HG02678 (cell line): ENCODE measurements around the gene IGFL4.
A peak's percentile ranks its signal among the peaks of the same experiment; 100 is the strongest.

Source experiments
- ATAC-seq: cut with Tn5 transposase; IDR thresholded peaks from one replicate; pipeline ENCODE4 v1.9.1; 2021; ENCODE audit warnings: mild to moderate bottlenecking, moderate library complexity; ENCODE audit not compliant: unreplicated experiment

Gene IGFL4

DNA sequence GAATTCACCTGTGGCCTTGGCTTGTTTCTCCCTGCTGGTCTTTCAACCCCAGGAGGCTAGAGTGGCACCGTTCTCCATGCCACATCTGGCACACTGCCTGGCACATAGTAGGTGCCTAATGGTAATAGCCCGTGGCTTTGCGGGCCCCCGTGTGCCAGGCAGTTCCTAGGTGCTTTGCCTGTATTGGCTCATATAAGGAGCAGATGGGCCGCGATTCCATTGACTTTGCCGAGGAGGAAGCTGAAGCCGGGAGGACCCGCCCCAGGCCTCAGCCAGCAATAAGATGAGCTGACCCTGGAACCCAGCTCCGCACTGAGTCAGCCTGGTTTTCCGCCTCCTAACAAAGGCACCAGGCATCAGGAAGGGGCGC is 18.8 kb downstream of the IGFL4 start:
- no peak for ATAC-seq

DNA sequence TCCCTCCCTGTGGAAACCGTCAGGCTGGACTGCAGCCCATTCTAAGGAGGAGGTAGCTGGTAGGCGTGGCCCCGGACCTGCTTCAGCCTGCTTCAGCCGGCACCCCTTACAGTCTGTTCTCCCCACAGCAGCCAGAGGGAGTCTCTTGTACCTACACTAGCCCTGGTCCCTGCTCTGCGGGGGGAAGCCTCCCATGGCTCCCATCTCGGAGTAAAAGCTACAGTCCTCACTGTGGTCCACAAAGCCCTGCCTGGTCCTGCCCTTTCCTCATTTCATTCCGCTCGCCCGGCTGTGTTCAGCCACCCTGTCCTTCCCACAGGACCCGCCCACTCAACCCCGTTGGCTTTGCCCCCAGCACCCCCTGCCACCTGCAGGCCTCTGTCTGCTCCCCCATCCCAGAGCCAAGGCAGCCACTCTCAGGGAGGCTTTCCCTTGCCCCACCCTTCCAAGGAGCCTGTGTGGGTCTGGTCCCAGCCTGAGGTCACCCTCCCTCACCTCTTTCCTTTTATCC is 19.2 kb downstream of the IGFL4 start:
- no peak for ATAC-seq

DNA sequence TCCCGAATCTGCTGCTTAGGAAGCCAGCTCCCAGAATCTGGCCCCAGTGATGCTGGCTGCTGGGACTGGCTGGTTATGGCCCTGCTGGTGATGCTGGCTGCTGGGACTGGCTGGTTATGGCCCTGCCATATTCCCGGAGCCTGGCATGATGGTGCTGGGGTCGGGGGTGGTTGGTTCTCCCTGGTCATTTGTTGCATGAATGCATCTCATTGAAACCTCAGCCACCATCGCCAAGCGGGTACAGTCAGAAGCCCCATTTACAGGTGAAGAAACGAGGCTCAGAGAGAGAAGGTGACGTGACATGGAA is 20.0 kb downstream of the IGFL4 start:
- ATAC-seq = no peak

DNA sequence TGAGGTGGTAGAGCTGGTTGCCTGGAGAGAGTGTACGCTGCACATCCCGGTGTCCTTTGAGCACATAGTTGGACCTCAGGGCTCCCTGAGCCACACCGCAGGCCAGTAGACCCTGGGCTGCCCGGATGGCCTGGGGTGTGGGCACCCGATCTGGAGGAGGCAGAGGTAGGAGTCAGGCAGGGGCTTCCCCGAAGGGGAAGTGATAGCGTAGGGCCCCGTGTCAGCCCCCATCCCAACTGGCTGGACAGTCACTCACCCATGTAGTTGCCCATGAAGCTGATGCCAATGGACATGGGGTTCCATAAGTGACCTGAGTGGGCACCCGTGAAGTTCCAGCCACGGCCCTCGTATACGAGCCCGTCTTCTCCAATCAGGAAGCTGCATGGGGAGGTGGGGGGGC is 21.5 kb downstream of the IGFL4 start:
- no peak for ATAC-seq

DNA sequence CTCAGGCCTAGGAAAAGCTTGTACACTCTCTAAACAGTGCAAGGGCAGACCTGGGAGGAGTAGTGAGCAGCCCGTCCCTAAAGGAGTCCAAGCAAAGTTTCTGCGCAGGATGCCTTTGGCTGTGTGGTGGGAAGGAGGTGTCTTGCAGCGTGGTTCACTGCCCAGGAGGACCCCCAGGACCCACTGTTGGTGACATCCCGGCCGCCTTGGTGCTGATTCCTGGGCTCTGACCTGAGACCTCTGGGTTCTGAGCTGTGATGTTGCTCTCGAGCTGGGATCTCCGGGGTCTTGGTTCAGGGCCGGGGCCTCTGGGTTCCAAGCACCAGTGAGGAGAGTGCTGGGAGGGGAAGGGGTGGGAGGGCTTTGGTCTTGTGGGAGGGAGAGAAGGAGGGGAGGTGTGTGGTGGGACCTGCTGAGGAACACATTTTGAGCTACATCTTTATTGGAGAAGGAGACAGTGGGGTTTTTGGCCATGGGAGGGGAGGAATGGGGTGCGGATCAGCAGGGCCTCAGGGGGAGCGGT is 22.0 kb downstream of the IGFL4 start:
- ATAC-seq = no peak

DNA sequence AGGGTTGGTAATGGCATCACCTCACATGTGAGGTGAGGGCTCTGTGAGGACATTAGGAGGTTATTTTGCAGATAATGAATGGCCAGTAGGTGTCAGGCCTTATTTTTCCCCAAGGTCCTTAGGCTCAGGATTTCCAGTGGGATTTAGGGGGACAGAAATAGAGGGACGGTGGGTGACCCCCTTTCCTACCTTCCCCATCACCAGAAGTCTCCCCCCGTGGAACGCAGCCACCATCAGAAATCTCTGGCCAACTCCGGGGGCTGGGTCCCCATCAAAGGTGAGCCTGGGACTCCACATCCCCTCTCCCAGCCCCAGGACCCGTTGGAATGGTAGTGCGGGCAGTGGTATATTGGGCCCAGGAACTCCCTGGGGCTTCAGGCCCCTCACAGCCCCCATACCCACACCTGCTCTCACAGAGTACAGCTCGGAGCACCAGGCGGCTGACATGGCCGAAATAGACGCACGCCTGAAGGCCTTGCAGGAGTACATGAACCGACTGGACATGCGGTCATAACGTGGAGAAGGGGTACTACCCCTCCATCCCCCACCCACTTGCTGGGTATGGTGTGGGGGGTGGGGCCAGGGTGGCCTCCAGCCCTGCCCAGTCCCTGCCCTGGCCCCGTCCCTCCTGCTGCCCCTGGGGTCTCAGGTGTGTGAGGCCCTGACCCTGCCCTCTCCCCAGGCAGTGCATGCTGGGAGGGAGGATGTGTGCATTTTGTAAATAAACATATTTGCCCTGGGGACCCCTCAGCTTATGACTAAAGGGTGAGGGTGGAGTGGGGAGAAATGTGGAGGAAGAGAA is 22.7 kb downstream of the IGFL4 start:
- ATAC-seq = no peak

DNA sequence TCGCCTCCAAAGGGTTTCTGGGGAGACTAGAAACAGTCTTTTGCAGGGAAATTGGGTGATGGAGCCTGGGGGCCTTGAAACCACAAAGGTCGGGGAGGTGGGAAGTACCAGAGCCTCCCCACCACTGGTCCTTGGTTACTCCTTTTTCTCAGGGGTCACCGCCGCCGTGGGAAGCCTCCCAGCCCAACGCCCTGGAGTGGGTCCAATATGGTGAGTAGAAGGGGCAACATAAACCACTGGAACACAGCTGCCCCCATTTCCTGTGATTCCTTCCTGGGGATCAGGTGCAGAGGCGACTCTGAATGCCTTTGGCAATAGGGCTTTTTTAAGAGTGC is 23.7 kb downstream of the IGFL4 start:
- ATAC-seq = no peak

DNA sequence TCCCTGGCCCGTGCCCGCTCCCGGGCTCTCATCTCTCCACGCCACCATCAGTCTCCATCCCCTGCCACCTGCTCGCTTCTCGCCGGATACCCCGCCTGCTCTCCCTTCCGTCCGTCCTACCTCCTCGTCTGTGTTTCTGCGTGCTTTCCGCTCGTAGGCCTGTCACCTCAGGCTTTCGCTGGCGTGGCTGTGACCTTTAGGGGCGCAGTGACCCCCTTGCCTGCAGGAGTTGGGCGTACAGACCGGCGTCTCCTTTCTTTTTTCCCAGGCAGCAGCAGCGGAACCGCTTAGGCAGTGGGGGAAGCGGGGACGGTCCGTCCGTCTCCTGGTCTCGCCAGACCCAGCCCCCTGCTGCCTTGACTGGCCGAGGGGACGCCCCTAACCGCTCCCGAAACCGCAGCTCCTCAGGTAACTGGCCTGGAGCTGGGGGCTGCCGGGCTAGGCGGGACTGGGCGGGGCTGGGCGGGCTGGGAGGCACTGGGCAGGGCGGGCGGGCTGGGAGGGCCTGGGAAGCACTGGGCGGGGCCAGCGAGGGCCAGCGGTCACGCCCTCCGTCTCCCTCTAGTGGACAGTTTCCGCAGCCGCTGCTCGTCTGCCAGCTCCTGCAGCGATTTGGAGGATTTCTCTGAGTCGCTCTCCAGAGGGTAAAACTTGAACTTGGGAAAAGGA is 24.2 kb downstream of the IGFL4 start:
- ATAC-seq = peak; percentile 61

DNA sequence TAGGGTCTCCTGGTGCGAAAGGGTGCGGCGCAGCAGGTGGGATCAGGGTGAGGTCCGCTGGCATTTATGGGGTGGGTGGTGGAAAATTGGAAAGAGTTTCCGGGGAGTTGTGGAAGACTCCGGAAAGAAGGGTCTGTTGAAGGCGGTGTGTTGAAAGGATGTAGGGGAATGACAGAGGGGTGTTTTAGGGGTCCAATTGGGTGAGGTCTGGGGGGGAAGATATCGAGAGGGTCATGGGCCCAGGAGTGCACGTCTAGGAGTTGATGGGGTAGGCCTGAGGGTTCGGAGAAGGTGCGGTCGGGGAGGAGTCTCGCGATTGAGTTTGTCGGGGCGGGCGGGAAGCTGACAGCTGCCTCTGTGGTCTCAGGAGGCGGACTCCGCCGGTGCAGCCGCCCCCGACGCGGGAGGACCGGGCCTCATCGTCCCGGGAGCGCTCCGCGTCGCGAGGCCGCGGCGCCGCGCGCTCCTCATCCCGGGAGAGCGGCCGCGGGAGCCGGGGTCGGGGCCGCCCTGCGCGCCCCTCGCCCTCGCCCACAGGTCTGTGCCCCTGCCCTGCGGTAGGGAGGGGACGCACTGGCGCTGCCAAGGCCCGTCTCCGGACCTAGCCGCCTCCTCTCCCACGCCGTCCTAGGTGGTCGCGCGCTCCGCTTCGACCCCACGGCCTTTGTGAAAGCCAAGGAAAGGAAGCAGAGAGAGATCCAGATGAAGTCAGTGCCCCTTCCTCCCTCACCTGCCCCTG is 24.9 kb downstream of the IGFL4 start:
- ATAC-seq = peak; percentile 19

DNA sequence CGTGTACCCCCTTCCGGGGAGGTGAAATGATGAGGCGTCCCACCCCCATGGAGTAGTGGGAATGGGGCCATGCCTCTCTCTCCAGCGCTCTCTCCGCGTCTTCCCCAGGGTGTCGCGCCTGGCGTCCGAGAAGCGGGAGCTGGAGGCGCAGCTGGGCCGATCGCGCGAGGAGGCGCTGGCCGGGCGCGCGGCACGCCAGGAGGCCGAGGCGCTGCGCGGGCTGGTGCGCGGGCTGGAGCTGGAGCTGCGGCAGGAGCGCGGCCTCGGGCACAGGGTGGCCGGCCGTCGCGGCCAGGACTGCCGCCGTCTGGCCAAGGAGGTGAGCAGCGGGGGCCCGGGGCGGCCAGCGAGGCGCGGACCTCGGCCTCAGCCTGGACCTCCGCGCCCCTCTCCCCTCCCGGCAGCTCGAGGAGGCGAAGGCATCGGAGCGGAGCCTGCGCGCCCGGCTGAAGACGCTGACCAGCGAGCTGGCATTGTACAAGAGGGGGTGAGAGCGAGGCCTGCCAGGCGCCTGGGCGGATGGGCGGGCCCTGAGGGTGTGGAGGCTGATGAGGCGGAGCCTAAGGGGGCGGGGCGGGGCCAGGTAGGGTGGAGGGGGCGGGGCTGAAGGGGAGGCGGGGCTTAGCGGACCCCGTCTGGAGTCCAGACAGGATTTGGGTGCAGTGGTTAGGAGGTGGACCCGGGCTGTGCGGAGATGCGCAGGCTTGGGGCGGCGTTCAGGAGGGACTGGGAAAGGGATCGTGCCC is 25.7 kb downstream of the IGFL4 start:
- no peak for ATAC-seq

DNA sequence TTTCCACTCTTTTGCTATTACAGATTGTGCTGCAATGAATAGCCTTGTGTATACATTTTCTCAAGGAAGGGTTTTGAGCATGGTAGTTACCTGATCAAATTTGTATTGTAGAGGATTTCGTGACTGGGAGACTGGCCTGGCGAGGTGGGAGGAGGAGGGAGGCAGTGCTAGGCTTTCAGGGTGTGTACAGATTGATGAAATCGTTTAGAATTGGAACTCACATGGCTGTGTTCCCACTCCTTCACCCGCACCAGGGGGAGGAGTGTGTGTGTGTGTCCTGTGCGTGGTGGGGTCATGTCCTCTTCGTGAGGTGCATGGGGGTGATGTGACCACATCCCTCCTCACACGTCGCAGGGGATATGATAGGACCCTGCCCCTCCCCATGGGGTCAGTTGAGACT is 26.3 kb downstream of the IGFL4 start:
- no peak for ATAC-seq

DNA sequence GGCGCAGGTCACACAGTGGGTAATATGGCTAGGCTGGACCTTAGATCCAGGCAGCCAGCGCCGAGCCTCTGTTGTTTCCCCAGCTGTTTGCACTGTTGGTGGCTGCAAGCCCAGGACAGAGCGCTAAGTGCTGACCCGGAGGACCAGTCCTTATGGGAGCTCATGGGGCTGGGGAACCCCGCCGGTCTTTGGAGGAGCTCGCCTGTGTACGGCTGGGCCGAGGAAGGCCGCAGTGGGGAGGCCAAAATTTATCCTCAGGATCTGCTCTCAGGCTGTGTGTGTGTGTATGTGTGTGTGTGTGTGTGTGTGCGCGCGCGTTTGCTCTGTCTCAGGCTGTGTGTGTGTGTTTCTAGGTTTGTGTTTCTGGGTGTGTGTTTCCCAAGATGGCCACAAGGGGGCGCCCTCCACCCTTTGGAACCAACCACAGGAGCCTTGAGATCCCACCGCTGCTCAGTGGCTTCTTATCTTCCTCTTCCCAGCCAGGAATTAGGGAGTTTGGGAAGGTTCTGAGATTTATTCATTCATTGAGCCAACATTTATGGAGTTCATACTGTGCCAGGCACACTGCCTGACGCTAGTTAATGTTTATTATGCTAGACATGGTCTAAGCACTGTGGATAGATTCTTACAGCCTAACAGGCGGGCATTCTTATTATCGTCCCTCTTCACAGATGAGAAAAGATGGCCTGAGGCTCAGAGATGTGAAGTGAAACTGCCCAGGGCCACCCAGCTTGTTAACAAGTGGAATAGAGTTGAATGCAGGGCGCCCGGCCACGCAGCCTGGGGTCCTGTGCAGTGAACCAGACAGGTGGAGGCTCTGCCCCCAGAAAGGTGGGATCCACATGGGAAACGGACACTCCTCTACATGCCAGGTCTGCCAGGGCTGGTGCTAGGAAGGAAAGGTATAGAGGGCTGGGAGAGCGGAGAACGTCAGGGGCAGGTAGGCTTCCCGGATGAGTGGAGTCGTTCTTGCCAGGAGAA is 31.0 kb downstream of the IGFL4 start:
- no peak for ATAC-seq

DNA sequence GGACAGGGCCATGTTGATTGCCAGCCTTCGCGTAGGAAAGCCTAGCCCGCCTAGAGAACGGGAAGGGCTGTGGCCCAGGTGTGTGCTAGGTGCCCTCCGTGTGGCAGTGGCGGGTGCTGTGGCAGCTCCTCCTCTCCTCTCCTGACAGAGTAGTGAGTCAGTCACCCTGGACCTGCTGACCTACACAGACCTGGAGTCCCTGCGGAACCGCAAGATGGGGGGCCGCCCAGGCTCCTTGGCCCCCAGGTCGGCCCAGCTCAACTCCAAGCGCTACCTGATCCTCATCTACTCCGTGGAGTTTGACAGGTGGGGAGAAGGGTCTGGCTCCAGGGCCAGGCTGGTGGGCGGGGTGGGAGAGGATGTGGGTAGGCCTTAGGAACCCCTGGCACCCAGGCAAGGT is 34.4 kb downstream of the IGFL4 start:
- no peak for ATAC-seq

DNA sequence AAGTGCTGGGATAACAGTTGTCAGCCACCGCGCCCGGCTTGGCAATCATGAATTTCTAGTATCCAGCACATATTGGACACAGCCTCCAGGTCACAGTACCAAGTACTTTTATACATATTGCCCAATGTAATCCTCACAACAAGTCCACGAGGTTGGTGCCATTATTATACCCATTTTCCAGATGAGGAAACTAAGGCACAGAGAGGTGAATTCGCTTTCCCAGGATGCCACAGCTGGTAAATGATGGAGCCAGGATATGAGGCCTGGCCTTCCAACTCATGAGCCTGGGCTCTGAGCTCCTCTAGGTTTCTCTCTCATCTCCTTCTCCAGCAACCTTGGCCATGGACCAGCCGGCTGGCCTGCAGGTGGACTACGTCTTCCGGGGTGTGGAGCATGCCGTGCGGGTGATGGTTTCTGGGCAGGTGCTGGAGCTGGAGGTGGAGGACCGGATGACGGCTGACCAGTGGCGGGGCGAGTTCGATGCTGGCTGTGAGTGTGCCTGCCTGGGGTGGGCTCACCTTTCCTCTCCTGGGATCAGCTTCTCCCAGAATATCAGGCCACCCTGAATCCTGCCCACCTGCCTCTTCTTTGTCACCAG is 38.0 kb downstream of the IGFL4 start:
- ATAC-seq = no peak

DNA sequence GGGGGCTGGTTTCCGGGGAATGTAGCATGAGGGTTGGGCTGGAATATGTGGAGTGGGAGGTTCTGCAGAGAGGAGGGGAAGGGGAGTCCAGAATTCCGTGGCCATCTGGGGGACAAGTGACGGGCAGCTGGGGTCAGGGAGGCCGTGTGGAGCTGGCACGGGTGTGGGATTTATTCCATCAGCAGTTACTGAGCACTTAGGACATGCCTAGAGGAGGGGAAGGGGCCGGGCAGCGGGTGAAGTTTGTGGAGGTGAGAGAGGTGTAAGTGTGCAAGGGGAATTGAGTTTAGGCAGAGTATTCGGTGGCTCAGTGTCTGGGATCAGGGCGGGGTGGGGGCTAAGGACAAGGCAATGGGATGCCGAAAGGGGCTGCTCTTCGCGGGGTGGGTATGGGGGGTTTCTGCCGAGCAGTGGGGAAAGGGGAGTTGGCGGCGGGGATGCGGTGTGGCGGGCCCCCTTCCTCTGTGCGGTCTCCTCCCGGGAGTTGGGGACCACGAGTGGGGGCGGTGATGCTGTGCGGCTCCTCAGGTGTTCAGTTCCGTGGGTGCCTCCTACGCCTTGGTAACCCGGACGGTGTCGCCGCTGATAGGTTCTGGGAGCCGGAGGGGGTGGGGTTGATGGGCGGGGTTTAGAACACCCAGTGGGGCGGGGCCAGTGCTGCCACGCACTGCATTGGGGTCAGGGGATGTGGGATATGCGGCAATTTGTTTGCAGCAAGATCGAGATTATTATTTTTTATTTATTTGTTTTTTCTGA is 40.1 kb downstream of the IGFL4 start:
- peak; percentile 52 for ATAC-seq

DNA sequence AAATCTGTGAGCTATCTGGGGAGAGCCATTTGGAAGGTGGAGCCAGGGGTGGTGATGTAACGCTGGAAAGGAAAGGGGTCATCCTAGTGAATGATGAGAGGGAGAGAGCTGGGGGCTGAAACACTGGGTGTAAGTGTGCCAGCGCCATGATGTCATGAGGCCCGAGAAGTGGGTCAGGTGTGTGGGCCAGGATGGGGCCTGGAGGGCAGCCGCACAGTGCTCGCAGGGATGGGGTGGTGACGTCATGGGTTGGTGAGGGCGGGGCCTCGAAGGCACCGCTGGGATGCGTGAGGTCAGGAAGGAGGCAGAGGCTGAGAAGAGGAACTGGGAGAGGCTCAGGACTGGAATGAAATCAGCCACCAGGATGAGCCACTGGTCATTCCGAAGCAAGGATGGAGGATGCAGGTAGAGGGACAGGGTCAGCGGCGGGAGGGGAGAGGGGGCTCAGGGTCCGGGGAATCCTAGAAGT is 41.1 kb downstream of the IGFL4 start:
- ATAC-seq = no peak

DNA sequence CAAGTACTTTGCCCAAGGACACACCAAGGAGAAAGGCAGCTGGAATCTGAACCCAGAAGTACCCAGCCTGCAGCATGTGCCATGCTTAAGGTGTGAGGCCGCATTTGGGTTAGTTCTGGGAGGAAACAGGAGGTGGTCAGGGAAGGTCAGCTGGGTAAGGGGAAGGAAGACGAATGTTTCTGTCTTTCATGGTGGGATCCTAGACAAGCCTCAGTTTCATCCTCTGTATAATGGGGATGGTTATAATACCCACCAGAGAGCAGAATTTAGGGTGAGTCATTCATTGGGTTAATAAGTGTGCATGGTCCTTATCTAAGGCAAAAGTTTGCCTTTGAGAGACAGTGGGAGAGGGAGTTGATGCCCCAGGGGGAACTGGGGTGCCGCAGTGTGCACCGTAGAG is 42.0 kb downstream of the IGFL4 start:
- ATAC-seq = no peak

DNA sequence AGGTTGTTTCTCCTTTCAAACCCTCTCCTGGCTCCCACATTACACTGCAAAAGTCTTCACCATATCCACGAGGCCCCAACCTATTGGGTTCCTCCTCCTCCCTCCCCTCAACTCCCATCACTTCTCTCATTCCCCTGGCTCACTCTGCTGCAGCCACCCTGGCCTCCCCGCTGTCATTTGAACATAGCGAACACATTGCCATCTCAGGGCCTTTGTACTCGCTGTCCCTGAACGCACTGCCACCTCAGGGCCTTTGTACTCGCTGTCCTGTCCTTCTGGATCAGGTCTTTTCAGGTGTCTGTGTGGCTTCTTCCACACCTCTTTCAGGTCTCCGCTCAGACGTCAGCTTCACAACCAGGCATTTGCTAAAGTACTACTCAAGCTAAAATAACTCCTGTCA is 43.9 kb downstream of the IGFL4 start:
- ATAC-seq = no peak
